C4-2B (cell line): ENCODE measurements around the gene POU5F1.

Source experiments
- H3K27ac ChIP-seq: fragments of 450-650 bp; 2 replicates; pipeline ENCODE4 v1.5.1; 2017
- CTCF ChIP-seq: fragments of 450-650 bp; conservative IDR thresholded peaks from 2 replicates; pipeline ENCODE4 v1.5.1; 2017; ENCODE audit warnings: mild to moderate bottlenecking
- ZFX ChIP-seq: fragments of 450-650 bp; IDR thresholded peaks from 2 replicates; pipeline ENCODE4 v1.6.1; 2017

The POU5F1 gene

GRCh38 chr6:31170600-31170881 lies at the start of gene POU5F1:
TSS of gene POU5F1 (minus strand) at chr6:31170682. CDS start at chr6:31170620, 62 bp downstream.
- TF ChIP-seq CTCF (no peak), ZFX (no peak)
- no peak within 1 kb of the TSS for H3K27ac ChIP-seq

GRCh38 chr6:31216208-31216898 lies 45.9 kb upstream of the POU5F1 start:
- TF ChIP-seq ZFX (no peak), CTCF (no peak)
- peak overlapping the region; percentile 59 for H3K27ac ChIP-seq

- H3K27ac ChIP-seq, result peak overlapping the region; percentile 59
These were observed 44.7 kb upstream of the POU5F1 start for GRCh38 chr6:31215216-31215615.

GRCh38 chr6:31214516-31214915 lies 44.0 kb upstream of the POU5F1 start:
- no peak overlapping the region for H3K27ac ChIP-seq
- TF ChIP-seq ZFX (no peak), CTCF (no peak)

GRCh38 chr6:31210741-31211532 lies 40.5 kb upstream of the POU5F1 start:
- TF ChIP-seq ZFX, result no peak
- no peak for TF ChIP-seq CTCF
- H3K27ac ChIP-seq, result no peak overlapping the region

GRCh38 chr6:31210123-31210522 lies 39.6 kb upstream of the POU5F1 start:
- H3K27ac ChIP-seq, result peak overlapping the region; percentile 65
- no peak for TF ChIP-seq ZFX
- TF ChIP-seq CTCF, result no peak

- TF ChIP-seq ZFX (no peak), CTCF (no peak)
- H3K27ac ChIP-seq, result peak overlapping the region; percentile 65
These were observed 38.7 kb upstream of the POU5F1 start for GRCh38 chr6:31209137-31209536.

GRCh38 chr6:31208506-31208905 lies 38.0 kb upstream of the POU5F1 start:
- TF ChIP-seq CTCF, result no peak
- no peak for TF ChIP-seq ZFX
- peak overlapping the region; percentile 31; the same call in 1 of the 2 replicates for H3K27ac ChIP-seq
